ENCODE measurements around the gene SLIT3. TPM values are rescaled to one million over a fixed set of nuclear protein-coding genes. Genes with fewer than 3 reads are reported as not detected.

The SLIT3 gene
- total and polyA plus RNA-seq, 9 of the 15 experiments (the other 6 are each of a cell fraction or from before 2014, with no cell fraction given), result 0.01 to 0.04 TPM; not detected in 7

DNA sequence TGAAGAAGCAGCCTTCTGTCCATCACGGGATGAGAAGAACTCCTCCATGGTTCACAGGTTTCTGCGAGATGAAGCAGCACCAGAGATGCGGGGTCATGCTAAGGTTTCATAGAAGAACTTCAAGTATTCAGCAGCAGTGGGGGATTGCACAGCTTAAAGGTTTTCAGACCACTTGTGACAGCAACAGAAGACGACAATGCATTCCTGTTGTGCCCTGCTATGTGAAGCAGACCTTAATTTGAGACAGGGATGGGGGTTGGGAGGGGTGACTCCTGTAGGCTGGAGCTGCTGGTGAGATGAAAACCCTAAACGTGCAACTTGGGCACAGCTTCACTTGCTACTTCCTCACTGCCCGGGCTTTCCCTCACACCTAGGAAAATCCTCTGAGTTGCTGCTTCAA is 256.0 kb downstream of the SLIT3 start (continued):
- TF ChIP-seq, protein P1, sequence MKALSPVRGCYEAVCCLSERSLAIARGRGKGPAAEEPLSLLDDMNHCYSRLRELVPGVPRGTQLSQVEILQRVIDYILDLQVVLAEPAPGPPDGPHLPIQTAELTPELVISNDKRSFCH (CRISPR knock-in tag; IDR thresholded peaks at IDR 0.05), result no peak
- TF ChIP-seq, protein P1 (tag; IDR thresholded peaks at IDR 0.05), result no peak
- no peak for TF ChIP-seq MAFG (tag; conservative IDR thresholded peaks at IDR 0.05)
- TF ChIP-seq, protein P2, sequence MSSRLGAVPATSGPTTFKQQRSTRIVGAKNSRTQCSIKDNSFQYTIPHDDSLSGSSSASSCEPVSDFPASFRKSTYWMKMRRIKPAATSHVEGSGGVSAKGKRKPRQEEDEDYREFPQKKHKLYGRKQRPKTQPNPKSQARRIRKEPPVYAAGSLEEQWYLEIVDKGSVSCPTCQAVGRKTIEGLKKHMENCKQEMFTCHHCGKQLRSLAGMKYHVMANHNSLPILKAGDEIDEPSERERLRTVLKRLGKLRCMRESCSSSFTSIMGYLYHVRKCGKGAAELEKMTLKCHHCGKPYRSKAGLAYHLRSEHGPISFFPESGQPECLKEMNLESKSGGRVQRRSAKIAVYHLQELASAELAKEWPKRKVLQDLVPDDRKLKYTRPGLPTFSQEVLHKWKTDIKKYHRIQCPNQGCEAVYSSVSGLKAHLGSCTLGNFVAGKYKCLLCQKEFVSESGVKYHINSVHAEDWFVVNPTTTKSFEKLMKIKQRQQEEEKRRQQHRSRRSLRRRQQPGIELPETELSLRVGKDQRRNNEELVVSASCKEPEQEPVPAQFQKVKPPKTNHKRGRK (tag; IDR thresholded peaks at IDR 0.05), result no peak
- TF ChIP-seq, protein P3, sequence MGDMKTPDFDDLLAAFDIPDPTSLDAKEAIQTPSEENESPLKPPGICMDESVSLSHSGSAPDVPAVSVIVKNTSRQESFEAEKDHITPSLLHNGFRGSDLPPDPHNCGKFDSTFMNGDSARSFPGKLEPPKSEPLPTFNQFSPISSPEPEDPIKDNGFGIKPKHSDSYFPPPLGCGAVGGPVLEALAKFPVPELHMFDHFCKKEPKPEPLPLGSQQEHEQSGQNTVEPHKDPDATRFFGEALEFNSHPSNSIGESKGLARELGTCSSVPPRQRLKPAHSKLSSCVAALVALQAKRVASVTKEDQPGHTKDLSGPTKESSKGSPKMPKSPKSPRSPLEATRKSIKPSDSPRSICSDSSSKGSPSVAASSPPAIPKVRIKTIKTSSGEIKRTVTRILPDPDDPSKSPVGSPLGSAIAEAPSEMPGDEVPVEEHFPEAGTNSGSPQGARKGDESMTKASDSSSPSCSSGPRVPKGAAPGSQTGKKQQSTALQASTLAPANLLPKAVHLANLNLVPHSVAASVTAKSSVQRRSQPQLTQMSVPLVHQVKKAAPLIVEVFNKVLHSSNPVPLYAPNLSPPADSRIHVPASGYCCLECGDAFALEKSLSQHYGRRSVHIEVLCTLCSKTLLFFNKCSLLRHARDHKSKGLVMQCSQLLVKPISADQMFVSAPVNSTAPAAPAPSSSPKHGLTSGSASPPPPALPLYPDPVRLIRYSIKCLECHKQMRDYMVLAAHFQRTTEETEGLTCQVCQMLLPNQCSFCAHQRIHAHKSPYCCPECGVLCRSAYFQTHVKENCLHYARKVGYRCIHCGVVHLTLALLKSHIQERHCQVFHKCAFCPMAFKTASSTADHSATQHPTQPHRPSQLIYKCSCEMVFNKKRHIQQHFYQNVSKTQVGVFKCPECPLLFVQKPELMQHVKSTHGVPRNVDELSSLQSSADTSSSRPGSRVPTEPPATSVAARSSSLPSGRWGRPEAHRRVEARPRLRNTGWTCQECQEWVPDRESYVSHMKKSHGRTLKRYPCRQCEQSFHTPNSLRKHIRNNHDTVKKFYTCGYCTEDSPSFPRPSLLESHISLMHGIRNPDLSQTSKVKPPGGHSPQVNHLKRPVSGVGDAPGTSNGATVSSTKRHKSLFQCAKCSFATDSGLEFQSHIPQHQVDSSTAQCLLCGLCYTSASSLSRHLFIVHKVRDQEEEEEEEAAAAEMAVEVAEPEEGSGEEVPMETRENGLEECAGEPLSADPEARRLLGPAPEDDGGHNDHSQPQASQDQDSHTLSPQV (IDR thresholded peaks at IDR 0.05), result no peak
